Mesendoderm (in vitro differentiated cells): ENCODE results near the gene AHCYL2.
"Not testable (repeated sequence)": the region's sequence is repeated elsewhere in the genome, so short reads cannot be mapped to it uniquely, and the experiment has no call there.

ENCODE experiments used
- DNase-seq: peaks from one replicate; pipeline ENCODE4 v3.0.0; 2013
- H2AK5ac ChIP-seq: 2 replicates; pipeline ENCODE4 v1.6.1; 2013; ENCODE audit warnings: low read length, inconsistent platforms
- H2BK120ac ChIP-seq: 2 replicates; pipeline ENCODE4 v1.6.1; 2013; ENCODE audit warnings: low read depth, mild to moderate bottlenecking, low read length, moderate library complexity, mixed read lengths
- H2BK15ac ChIP-seq: replicated peaks from 2 replicates; pipeline ENCODE4 v1.6.1; 2013; ENCODE audit warnings: low read depth, mild to moderate bottlenecking, moderate library complexity
- H2BK5ac ChIP-seq: 2 replicates; pipeline ENCODE4 v1.6.1; 2013; ENCODE audit warnings: low read length, inconsistent platforms
- H3K18ac ChIP-seq: 2 replicates; pipeline ENCODE4 v1.6.1; 2013; ENCODE audit warnings: mild to moderate bottlenecking, low read length, mixed read lengths
- H3K23ac ChIP-seq: one replicate; pipeline ENCODE4 v1.6.1; 2013; ENCODE audit warnings: low read length
- H3K27ac ChIP-seq: 2 replicates; pipeline ENCODE4 v1.5.1; 2013; ENCODE audit warnings: low read depth, mild to moderate bottlenecking, inconsistent platforms, low read length, moderate library complexity
- H3K27me3 ChIP-seq: 2 replicates; pipeline ENCODE4 v1.6.1; 2013; ENCODE audit warnings: low read length, control low read depth, mild to moderate bottlenecking, inconsistent platforms; ENCODE audit not compliant: insufficient read depth, poor library complexity
- H3K36me3 ChIP-seq: 2 replicates; pipeline ENCODE4 v1.6.1; 2013; ENCODE audit warnings: low read length, inconsistent platforms; ENCODE audit not compliant: control insufficient read depth, insufficient read depth
- H3K4ac ChIP-seq: one replicate; pipeline ENCODE4 v1.6.1; 2013; ENCODE audit warnings: low read depth, mild to moderate bottlenecking, low read length, moderate library complexity
- H3K4me1 ChIP-seq: 2 replicates; pipeline ENCODE4 v1.6.1; 2013; ENCODE audit warnings: low read depth, low read length, inconsistent platforms; ENCODE audit not compliant: control insufficient read depth
- H3K4me2 ChIP-seq: 2 replicates; pipeline ENCODE4 v1.6.1; 2013; ENCODE audit warnings: low read length
- H3K4me3 ChIP-seq: 2 replicates; pipeline ENCODE4 v1.5.1; 2013; ENCODE audit warnings: mild to moderate bottlenecking, low read length
- H3K56ac ChIP-seq: one replicate; pipeline ENCODE4 v1.6.1; 2013; ENCODE audit warnings: low read length
- H3K79me1 ChIP-seq: 2 replicates; pipeline ENCODE4 v1.6.1; 2013; ENCODE audit warnings: low read length, inconsistent platforms
- H3K79me2 ChIP-seq: 2 replicates; pipeline ENCODE4 v1.6.1; 2013; ENCODE audit warnings: mild to moderate bottlenecking, low read length; ENCODE audit not compliant: control insufficient read depth, insufficient read depth
- H3K9ac ChIP-seq: 2 replicates; pipeline ENCODE4 v1.6.1; 2013; ENCODE audit warnings: low read length, inconsistent platforms
- H4K5ac ChIP-seq: one replicate; pipeline ENCODE4 v1.6.1; 2013; ENCODE audit warnings: low read length
- H4K8ac ChIP-seq: one replicate; pipeline ENCODE4 v1.6.1; 2013; ENCODE audit warnings: low read depth, mild to moderate bottlenecking, control low read depth, low read length, moderate library complexity
- WGBS: extraction: QIAGEN DNeasy Blood & Tissue Kit; methylation state at CpG from one replicate; pipeline ENCODE4 v1.1.7; 2013; ENCODE audit warnings: low lambda C conversion rate, missing lambda C conversion rate; ENCODE audit not compliant: insufficient coverage; ENCODE audit errors: extremely low coverage; 5-methylcytosine and 5-hydroxymethylcytosine counted together

Gene AHCYL2

DNA sequence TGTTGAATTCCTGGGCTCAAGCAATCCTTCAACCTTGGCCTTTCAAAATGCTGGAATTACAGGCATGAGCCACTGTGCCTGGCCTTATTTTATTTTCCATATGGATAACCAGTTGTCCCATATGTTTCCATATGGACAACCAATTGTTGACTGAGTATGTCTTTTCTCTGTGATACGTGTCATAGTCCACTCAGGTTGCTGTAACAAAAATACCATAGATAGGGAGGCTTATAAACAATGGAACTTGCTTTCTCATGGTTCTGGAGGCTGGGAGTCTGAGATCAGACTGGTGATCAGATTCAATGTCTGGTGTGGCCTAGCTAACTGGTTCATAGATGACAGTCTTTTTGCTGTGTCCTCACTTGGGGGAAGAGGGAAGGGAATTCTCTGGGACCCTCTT is 19.4 kb downstream of the AHCYL2 start:
- no peak overlapping the region for H4K8ac ChIP-seq
- no peaks in the 10 kb centered on the region for H3K4me1 ChIP-seq
- no peak overlapping the region for H2BK5ac ChIP-seq
- H3K9ac ChIP-seq: no peak overlapping the region
- no peak overlapping the region for H2BK120ac ChIP-seq
- H3K79me1 ChIP-seq: no peaks in the 10 kb centered on the region
- H3K27me3 ChIP-seq: no peaks in the 10 kb centered on the region
- no peaks in the 10 kb centered on the region for H3K79me2 ChIP-seq
- H3K27ac ChIP-seq: no peak overlapping the region
- no peak overlapping the region for H3K23ac ChIP-seq
- no peak overlapping the region for H4K5ac ChIP-seq
- no peak overlapping the region for H3K4me3 ChIP-seq
- H3K18ac ChIP-seq: no peak overlapping the region
- WGBS: no CpG with 5 or more reads among the region's 1 CpG
- no peak overlapping the region for H2BK15ac ChIP-seq
- H2AK5ac ChIP-seq: no peak overlapping the region
- no peak for DNase-seq
- H3K4ac ChIP-seq: no peak overlapping the region
- no peak overlapping the region for H3K4me2 ChIP-seq
- no peaks in the 10 kb centered on the region for H3K36me3 ChIP-seq
- no peak overlapping the region for H3K56ac ChIP-seq

DNA sequence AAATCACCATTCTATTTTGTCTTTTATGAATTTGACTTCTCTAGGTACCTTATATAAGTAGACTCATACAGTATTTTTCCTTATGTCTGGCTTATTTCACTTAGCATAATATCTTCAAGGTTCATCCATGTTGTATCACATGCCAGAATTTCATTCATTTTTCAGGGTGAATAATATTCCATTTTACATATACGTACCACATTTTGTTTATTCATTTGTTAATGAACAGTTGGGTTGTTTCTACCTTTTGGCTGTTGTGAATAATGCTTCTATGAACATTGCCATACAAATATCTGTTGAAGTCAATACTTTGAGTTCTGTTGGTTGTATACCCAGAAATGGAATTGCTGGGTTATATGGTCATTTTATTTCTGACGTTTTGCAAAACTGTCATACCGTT is 20.7 kb downstream of the AHCYL2 start:
- no peak overlapping the region for H3K4me2 ChIP-seq
- no peak overlapping the region for H2BK15ac ChIP-seq
- no CpG with 5 or more reads among the region's 3 CpGs for WGBS
- H3K79me1 ChIP-seq: no peaks in the 10 kb centered on the region
- no peak overlapping the region for H3K9ac ChIP-seq
- no peak overlapping the region for H2BK5ac ChIP-seq
- no peak overlapping the region for H3K56ac ChIP-seq
- no peaks in the 10 kb centered on the region for H3K36me3 ChIP-seq
- no peak overlapping the region for H3K4ac ChIP-seq
- no peaks in the 10 kb centered on the region for H3K27me3 ChIP-seq
- H3K18ac ChIP-seq: no peak overlapping the region
- DNase-seq: no peak
- no peak overlapping the region for H3K4me3 ChIP-seq
- no peak overlapping the region for H4K8ac ChIP-seq
- no peak overlapping the region for H3K23ac ChIP-seq
- no peaks in the 10 kb centered on the region for H3K79me2 ChIP-seq
- H4K5ac ChIP-seq: no peak overlapping the region
- H2BK120ac ChIP-seq: no peak overlapping the region
- no peak overlapping the region for H3K27ac ChIP-seq
- no peak overlapping the region for H2AK5ac ChIP-seq
- H3K4me1 ChIP-seq: no peaks in the 10 kb centered on the region

DNA sequence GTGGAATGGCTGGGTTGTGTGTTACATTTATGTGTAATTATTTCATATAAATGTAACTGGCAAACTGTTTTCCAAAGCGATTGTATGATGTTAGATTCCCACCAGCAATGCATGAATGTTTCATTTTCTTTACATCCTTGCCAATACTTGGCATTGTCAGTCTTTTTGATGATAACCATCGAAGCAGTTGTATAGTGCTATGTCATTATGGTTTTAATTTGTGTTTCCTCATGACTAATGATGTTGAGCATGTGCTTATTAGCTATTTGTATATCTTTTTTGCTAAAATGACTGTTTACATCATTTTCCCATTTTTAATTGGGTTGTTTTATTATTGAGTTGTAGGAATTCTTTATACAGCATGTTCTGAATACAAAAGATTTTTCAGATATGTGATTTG is 22.3 kb downstream of the AHCYL2 start:
- no peak overlapping the region for H3K4ac ChIP-seq
- H3K56ac ChIP-seq: no peak overlapping the region
- no peak overlapping the region for H3K23ac ChIP-seq
- H2AK5ac ChIP-seq: no peak overlapping the region
- H3K9ac ChIP-seq: no peak overlapping the region
- H3K18ac ChIP-seq: no peak overlapping the region
- no peaks in the 10 kb centered on the region for H3K4me1 ChIP-seq
- no peak overlapping the region for H4K5ac ChIP-seq
- no peaks in the 10 kb centered on the region for H3K79me2 ChIP-seq
- WGBS: no CpG with 5 or more reads among the region's 2 CpGs
- H3K36me3 ChIP-seq: no peaks in the 10 kb centered on the region
- H4K8ac ChIP-seq: no peak overlapping the region
- no peak overlapping the region for H2BK120ac ChIP-seq
- H3K4me3 ChIP-seq: no peak overlapping the region
- H2BK15ac ChIP-seq: no peak overlapping the region
- H3K27me3 ChIP-seq: no peaks in the 10 kb centered on the region
- no peak overlapping the region for H3K4me2 ChIP-seq
- no peaks in the 10 kb centered on the region for H3K79me1 ChIP-seq
- H2BK5ac ChIP-seq: no peak overlapping the region
- DNase-seq: no peak
- H3K27ac ChIP-seq: no peak overlapping the region

DNA sequence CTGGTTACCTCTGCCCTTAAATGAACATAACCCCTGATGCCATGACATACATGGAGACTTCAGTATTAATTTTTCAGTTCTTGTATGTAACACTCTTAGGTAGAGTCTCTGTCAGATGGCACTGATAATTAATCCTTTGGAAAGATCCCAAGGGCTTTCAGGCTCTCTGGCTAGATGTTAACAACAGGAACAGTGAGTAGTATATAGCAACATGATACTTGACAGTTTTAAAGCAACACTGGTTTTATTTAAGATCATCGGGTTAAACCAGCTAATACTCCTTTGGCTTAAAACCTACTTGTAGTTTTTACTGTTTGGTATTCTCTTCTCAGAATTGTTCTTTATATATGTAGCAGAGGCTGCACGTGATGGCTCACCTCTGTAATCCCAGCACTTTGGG is 27.3 kb downstream of the AHCYL2 start:
- Histone ChIP-seq H2BK5ac (no peak overlapping the region), H3K4me1 (no peaks in the 10 kb centered on the region), H3K4me2 (no peak overlapping the region), H4K5ac (no peak overlapping the region), H3K27ac (no peak overlapping the region), H2AK5ac (no peak overlapping the region), H3K36me3 (no peaks in the 10 kb centered on the region), H3K23ac (no peak overlapping the region), H3K56ac (no peak overlapping the region), H3K79me2 (no peaks in the 10 kb centered on the region), H4K8ac (no peak overlapping the region), H3K4me3 (no peak overlapping the region), H3K27me3 (no peaks in the 10 kb centered on the region), H3K18ac (no peak overlapping the region), H2BK15ac (no peak overlapping the region), H3K4ac (no peak overlapping the region), H2BK120ac (no peak overlapping the region), H3K9ac (no peak overlapping the region), H3K79me1 (no peaks in the 10 kb centered on the region)
- no peak for DNase-seq
- no CpG with 5 or more reads among the region's 2 CpGs for WGBS

DNA sequence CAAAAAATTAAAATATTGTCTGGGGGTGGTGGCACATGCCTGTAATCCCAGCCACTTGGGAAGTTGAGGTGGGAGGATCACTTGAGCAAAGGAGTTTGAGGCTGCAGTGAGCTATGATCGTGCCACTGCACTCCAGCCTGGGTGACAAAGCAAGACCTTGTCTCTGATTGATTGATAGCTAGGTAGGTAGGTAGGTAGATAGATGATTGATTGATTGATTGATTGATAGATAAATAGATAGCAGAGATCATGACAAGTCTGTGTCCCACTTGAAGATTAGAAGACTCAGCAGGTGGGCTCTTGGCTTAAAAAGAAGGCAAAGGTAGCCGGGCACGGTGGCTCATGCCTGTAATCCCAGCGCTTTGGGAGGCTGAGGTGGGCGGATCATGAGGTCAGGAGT is 27.8 kb downstream of the AHCYL2 start:
- not testable (repeated sequence) for H3K27me3 ChIP-seq, H3K18ac ChIP-seq, H3K79me1 ChIP-seq, H3K23ac ChIP-seq, H4K5ac ChIP-seq, H3K9ac ChIP-seq, H3K4me2 ChIP-seq, H3K4me1 ChIP-seq, H3K4me3 ChIP-seq, H4K8ac ChIP-seq, H3K56ac ChIP-seq, H3K4ac ChIP-seq, H2BK120ac ChIP-seq, H3K79me2 ChIP-seq, H2BK5ac ChIP-seq, DNase-seq, H3K36me3 ChIP-seq, H2BK15ac ChIP-seq, H2AK5ac ChIP-seq, H3K27ac ChIP-seq
- WGBS: no CpG with 5 or more reads among the region's 5 CpGs

DNA sequence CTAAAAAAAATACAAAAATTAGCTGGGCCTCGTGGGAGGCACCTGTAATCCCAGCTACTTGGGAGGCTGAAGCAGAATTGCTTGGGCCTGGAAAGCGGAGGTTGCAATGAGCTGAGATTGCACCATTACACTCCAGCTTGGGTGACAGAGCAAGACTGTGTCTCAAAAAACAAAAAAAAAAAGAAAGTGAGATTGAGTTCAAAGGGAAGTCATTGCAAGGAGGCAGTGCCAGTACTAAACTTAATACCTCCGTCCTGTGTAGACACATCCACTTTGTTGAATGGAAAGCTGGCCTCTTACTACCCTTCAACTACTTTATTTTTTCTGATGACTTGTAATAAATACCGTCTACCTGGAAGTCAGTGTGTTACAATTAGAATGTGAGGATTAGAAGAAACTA is 31.0 kb downstream of the AHCYL2 start:
- WGBS: no CpG with 5 or more reads among the region's 4 CpGs
- no peak overlapping the region for H2BK5ac ChIP-seq
- no peak for DNase-seq

More for the DNA sequence above, 31.0 kb downstream of the AHCYL2 start:
- H4K5ac ChIP-seq: no peak overlapping the region
- no peaks in the 10 kb centered on the region for H3K79me2 ChIP-seq
- no peak overlapping the region for H3K27ac ChIP-seq
- peaks cover 3% of the 10 kb centered on the region for H3K4me1 ChIP-seq
- no peak overlapping the region for H3K4me3 ChIP-seq
- H2BK120ac ChIP-seq: no peak overlapping the region
- H3K79me1 ChIP-seq: no peaks in the 10 kb centered on the region
- no peak overlapping the region for H3K4ac ChIP-seq
- H3K18ac ChIP-seq: no peak overlapping the region
- H3K23ac ChIP-seq: no peak overlapping the region
- H3K36me3 ChIP-seq: no peaks in the 10 kb centered on the region
- no peak overlapping the region for H2BK15ac ChIP-seq
- H3K56ac ChIP-seq: no peak overlapping the region
- H3K4me2 ChIP-seq: no peak overlapping the region
- H4K8ac ChIP-seq: no peak overlapping the region
- H2AK5ac ChIP-seq: no peak overlapping the region
- no peaks in the 10 kb centered on the region for H3K27me3 ChIP-seq
- no peak overlapping the region for H3K9ac ChIP-seq
